HG03159 (cell line): ENCODE measurements around the gene TRPV5.

ENCODE experiments used
- ATAC-seq: cut with Tn5 transposase; IDR thresholded peaks from one replicate; pipeline ENCODE4 v1.9.1; 2021; ENCODE audit warnings: mild to moderate bottlenecking, moderate library complexity; ENCODE audit not compliant: unreplicated experiment

The TRPV5 gene

DNA sequence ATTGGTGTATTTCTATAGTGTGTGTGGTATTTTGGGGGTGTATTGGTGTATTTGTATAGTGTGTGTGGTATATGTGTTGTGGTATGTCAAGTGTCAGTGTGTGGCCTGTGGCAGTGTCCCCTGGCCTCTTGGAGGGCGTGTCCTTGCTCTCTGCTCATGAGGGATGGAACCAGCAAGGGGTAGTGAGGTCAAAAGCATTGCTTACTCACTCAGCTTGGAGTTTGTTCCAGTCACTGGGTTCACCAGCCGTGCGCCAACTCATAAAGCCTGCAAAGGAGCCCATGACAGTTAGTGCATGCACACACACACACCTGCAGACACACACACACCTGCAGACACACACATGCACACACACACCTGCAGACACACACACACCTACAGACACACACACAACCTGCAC, 43.7 kb downstream of the TRPV5 start:
- no peak for ATAC-seq

GRCh38 chr7:142887282-142888015, 46.1 kb downstream of the TRPV5 start:
- no peak for ATAC-seq

GRCh38 chr7:142886866-142887265, 46.7 kb downstream of the TRPV5 start:
- ATAC-seq: no peak

GRCh38 chr7:142885311-142886230, 48.0 kb downstream of the TRPV5 start, which contains the start of gene TRPV6:
TRPV6 (minus strand) TSS chr7:142885745.
- no peak for ATAC-seq

DNA sequence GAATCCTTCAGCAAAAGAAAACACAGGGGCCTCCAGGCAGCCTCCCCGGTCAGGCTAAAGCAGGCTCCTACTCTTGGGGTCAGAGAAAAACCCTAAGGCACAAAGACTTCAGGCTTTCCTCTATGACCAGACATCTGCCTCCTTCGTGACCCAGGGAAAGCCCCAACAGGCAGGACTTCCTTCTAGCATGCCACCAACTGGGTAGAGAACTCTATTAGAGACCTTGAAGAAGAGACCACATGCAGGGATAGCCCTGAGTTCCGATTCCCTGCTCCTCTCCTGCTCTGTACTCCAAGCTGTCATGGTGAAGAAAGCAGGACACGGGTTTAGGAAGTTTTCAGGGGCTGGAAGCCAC, 49.3 kb downstream of the TRPV5 start:
- no peak for ATAC-seq

DNA sequence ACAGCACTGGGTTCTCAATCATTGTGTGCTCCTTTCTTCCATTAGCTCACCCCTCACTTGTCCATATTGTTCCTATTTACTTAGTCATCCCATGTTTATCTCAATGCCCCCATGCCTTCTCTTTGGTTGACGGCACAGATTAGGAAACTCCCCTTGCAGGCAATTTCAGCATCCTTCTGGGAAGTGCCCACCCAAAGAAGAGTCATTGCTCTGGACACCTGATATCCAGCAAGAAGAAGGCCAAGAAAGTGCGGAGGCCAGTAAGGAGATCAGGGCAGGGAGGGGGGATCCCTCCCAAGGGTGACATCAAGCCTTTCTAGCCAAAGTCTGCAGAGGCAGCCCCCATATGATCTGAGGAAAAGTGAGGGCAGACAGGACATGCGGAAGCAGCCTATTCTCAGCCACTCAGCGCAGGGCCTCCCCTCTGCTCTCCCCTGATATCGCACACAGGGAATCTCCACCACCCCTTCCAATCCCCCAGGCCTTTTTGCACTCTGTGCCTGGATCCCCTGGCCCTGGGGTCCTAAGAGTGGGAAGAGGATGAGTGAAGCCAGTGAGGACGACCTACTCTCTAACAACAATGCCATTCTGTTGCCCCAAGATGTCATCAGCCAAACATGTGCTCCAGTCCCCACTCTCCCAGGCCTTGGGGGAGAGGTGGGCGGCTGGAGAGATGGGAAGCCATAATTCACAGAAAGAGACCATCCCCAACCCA, 49.8 kb downstream of the TRPV5 start:
- ATAC-seq: no peak

DNA sequence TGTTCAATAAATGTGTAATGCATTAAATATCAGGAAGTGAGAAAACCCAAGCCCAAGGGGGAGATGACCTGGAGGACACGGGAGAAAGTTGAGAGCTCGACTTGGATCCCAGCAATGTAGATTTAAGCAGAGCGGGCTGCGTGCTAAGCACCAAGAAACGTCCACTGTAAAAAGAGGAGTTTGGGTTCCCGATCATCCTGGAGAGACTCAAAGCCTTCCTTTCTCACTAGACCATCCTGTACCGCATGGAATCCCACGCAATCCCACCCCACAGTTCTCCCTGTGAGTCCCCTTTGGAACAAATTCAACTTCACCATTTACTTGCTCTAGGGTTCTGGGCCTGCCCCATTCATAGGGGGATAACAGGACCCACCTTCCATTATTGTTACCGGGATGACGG, 50.4 kb downstream of the TRPV5 start:
- ATAC-seq: no peak

DNA sequence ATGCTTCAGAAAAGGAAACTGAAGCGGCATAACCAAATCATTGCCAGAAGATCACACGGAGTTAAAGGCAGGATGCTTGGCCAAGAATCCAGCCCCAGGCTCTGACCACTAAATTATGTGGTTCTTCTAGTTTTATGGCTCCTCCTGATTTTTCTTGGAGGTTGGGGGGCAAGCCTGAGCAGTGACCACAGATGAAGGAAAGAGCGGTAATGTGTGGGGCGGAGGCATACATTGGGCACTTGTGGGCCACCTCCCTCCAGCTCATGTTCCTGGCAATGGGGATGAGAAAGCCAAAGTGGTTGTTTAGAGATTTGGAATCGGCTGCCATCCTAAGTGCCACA, 51.2 kb downstream of the TRPV5 start:
- ATAC-seq: no peak

GRCh38 chr7:142881586-142882337, 51.8 kb downstream of the TRPV5 start:
- ATAC-seq: no peak

DNA sequence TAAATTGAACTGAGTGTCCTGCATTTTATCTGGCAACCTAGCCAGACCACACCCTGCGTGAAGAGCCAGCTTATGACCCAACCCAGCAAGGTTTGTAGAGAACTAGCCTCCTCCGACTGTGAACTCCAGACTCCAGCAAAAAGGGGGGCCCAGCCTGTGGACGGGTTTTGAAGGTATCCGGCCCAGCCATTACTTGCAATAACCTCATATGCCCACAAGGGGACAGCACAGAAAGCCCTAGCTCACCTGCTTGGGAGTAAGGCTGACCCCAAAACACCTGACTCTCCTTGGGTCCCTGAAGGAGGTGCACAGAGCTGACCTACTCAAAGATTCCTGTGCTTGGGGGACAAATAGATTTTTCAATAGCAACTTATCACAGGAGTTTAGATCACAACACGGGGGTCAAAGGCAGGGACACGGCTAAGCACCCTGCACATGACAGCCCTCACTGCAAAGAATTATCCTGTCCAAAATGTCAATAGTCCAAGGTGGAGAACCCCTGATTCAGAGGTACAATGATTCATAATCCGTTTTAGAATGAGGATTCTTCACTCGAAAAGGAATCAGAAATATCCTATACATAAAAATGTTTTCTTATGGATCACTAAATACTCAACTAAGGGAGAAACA, 52.6 kb downstream of the TRPV5 start:
- ATAC-seq: peak; percentile 80

- ATAC-seq: no peak
These were observed 54.5 kb downstream of the TRPV5 start for GRCh38 chr7:142879060-142879459.

DNA sequence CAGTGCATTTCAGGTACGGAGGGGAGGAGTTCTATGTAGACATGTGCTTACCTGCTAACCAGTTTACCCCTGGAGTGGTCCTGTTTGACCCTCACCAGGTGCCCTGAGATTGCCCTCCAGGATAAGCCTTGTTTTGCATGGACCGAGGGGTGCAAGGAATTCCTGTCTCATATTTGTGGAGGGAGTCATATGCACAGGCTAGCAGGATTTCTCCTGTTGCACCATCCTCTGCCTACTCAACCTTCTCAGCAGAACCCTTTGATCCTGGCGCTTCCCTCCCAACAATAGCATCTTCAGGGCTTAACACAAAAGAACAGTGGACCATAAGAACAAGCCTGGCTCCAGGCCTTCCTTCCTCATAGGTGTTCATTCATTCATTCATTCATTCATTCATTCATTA, 55.2 kb downstream of the TRPV5 start:
- ATAC-seq: no peak

DNA sequence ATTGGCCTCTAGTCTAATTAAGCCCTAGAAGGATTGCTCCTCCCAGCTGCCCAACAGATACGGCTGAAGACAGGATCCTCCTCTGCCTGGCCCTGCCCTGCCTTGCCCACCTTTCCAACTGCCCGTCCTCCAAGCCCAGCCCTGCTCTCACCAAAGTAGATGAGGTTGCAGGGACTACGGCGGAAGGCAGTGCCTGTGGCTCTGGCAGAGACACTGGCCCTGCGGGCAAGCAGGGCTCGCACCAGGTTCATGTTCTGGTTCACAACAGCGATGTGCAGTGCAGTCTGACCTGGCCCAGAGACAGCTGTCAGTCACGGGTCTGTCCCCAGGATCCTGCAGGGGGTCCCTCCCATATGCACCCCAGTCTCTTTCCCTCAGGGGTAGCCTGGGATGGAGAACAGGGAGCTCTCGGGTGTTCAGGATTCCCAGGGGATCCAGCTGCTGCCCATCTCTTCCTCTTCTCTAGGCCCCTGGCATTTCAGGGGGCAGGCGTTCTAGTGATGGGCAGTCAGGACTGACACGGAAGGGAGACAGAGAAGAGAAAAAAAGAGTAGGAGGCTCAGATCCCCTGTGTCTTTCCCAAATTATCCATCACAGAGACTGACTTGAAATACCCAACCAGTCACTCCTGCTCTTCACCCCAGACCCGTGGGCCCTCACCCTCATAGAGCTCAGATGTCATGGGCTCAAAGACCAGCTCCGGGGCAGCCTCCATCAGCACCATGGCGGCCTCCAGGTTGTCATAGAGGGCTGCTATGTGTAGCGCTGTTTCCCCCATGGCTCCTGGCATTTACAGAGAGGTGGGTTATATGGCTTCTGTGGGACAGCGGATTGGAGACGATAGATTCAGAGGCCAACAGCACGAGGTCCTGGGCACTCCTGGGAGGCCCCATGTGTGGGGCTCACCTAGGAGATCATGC, 56.3 kb downstream of the TRPV5 start:
- ATAC-seq: no peak

GRCh38 chr7:142876236-142876960, 57.1 kb downstream of the TRPV5 start:
- no peak for ATAC-seq

DNA sequence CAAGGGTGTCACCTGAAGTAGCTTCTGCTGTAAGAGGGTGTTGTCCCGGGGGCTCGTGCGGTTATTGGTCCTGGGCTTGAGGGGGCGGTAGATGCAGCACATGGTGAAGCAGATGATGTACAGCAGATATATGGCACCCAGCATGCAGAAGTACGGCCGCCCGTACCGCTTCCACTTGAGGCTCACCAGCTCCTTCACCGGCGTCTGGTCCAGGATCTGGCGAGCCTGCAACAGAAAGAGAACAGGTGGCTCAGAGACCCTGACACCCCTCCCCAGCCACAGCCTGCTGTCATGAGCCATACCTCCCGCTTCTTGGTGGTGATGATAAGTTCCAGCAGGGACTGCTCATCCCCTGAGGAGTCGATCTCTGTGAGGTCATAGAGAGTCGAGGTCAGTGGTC, 58.1 kb downstream of the TRPV5 start:
- ATAC-seq: no peak

GRCh38 chr7:142874837-142875236, 58.7 kb downstream of the TRPV5 start:
- no peak for ATAC-seq

DNA sequence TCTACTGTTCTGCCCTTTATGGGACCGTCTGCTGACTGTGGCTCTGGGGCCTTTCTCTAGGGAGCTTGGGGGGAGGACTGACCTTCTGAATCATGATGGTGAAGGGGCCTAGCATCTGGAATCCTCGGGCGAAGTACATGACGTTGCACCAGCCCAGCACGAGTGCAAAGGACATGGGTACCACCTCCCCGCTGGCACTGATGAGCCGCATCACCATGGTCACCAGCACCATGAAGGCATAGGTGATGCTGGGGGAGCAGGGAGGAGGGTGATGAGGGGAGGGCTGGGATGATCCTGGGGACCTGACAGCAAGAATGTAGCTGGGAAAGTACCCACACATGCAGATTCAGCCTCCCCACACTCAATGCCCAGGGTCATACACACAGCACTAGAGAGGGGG, 59.1 kb downstream of the TRPV5 start:
- no peak for ATAC-seq

GRCh38 chr7:142873871-142874270, 59.7 kb downstream of the TRPV5 start:
- ATAC-seq: no peak

- ATAC-seq: peak; percentile 85
These were observed 60.2 kb downstream of the TRPV5 start for GRCh38 chr7:142873281-142873784.
